ENCODE measurements around the gene HDDC2.

Gene HDDC2

GRCh38 chr6:125233202-125233601 is 68.6 kb downstream of the HDDC2 start:
- DNase-seq (ENCODE audit: low spot score) = no peak

GRCh38 chr6:125232466-125232865 is 69.3 kb downstream of the HDDC2 start:
- DNase-seq (ENCODE audit: low spot score) = no peak

GRCh38 chr6:125231574-125232343 is 70.0 kb downstream of the HDDC2 start:
- DNase-seq (ENCODE audit: low spot score) = no peak

GRCh38 chr6:125231133-125231532 is 70.6 kb downstream of the HDDC2 start:
- no peak for DNase-seq (ENCODE audit: low spot score)

GRCh38 chr6:125230674-125231073 is 71.1 kb downstream of the HDDC2 start:
- no peak for DNase-seq (ENCODE audit: low spot score)

- no peak for DNase-seq (ENCODE audit: low spot score)
Measured at GRCh38 chr6:125228981-125229479, 72.7 kb downstream of the HDDC2 start.

GRCh38 chr6:125227244-125227643 is 74.5 kb downstream of the HDDC2 start:
- DNase-seq (ENCODE audit: low spot score) = no peak

All from germinal center (tissue), 1 donor.